HG03342 (cell line): Measurements from ENCODE around the gene BHLHE40.

Source experiments
- ATAC-seq: cut with Tn5 transposase; IDR thresholded peaks from one replicate; pipeline ENCODE4 v1.9.1; 2021; ENCODE audit warnings: mild to moderate bottlenecking, moderate library complexity; ENCODE audit not compliant: unreplicated experiment

Gene BHLHE40

GRCh38 chr3:4997946-4998345, 18.7 kb downstream of the BHLHE40 start:
- ATAC-seq = no peak

- ATAC-seq = no peak
Measured at GRCh38 chr3:4999531-5000184, 20.4 kb downstream of the BHLHE40 start.

- no peak for ATAC-seq
Measured at GRCh38 chr3:5001135-5001534, 21.9 kb downstream of the BHLHE40 start.

GRCh38 chr3:5001805-5002173, 22.6 kb downstream of the BHLHE40 start:
- no peak for ATAC-seq

- no peak for ATAC-seq
Measured at GRCh38 chr3:5002174-5002870, 23.1 kb downstream of the BHLHE40 start.

GRCh38 chr3:5002871-5003247, 23.6 kb downstream of the BHLHE40 start:
- ATAC-seq = no peak

- ATAC-seq = no peak
Measured at GRCh38 chr3:5004319-5005152, 25.3 kb downstream of the BHLHE40 start.

- no peak for ATAC-seq
Measured at GRCh38 chr3:5005367-5005766, 26.1 kb downstream of the BHLHE40 start.

- ATAC-seq = peak; percentile 70
Measured at GRCh38 chr3:5006755-5007202, 27.5 kb downstream of the BHLHE40 start.

- no peak for ATAC-seq
Measured at GRCh38 chr3:5007873-5008272, 28.6 kb downstream of the BHLHE40 start.

- ATAC-seq = no peak
Measured at GRCh38 chr3:5009506-5010109, 30.4 kb downstream of the BHLHE40 start.

- ATAC-seq = no peak
Measured at GRCh38 chr3:5010140-5010539, 30.9 kb downstream of the BHLHE40 start.

GRCh38 chr3:5010706-5011554, 31.7 kb downstream of the BHLHE40 start:
- ATAC-seq = no peak

- ATAC-seq = peak; percentile 49
Measured at GRCh38 chr3:5011555-5012256, 32.5 kb downstream of the BHLHE40 start.

- ATAC-seq = peak; percentile 1
Measured at GRCh38 chr3:5012367-5012766, 33.1 kb downstream of the BHLHE40 start.

GRCh38 chr3:5013021-5013906, 34.0 kb downstream of the BHLHE40 start:
- ATAC-seq = no peak

GRCh38 chr3:5014391-5014790, 35.2 kb downstream of the BHLHE40 start:
- ATAC-seq = no peak

- ATAC-seq = no peak
Measured at GRCh38 chr3:5015056-5015455, 35.8 kb downstream of the BHLHE40 start.
